ENCODE measurements around the gene GCNT1. TPM values are rescaled to one million over a fixed set of nuclear protein-coding genes. Genes with fewer than 3 reads are reported as not detected.
"Not testable (repeated sequence)": the region's sequence is repeated elsewhere in the genome, so short reads cannot be mapped to it uniquely, and the experiment has no call there.

GCNT1 gene
- polyA plus RNA-seq, 1 of the 3 experiments (the other 2 are of a cell fraction): 0.76 TPM

DNA sequence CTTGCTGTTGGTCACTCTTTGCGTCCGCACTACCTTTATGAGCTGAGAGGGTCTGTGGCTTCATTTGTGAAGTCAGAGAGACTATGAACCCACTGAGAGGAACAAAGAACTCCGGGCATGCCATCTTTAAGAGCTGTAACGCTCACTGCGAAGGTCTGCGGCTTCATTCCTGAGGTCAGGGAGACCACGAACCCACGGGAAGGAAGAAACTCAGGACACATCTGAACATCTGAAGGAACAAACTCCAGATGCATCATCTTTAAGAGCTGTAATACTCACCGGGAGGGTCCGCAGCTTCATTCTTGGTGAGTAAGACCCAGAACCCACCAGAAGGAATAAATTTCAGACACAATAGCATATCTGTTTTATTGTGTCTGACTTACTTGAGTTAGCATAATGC is 19.2 kb downstream of the GCNT1 start (continued):
- no peak for TF ChIP-seq POLR2AphosphoS5 (IDR thresholded peaks at IDR 0.05; ENCODE audit: low read depth, low read length)

DNA sequence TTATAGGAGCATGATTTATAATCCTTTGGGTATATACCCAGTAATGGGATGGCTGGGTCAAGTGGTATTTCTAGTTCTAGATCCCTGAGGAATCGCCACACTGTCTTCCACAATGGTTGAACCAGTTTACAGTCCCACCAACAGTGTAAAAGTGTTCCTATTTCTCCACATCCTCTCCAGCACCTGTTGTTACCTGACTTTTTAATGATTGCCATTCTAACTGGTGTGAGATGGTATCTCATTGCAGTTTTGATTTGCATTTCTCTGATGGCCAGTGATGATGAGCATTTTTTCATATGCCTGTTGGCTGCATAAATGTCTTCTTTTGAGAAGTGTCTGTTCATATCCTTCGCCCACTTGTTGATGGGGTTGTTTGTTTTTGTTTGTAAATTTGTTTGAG is 20.4 kb downstream of the GCNT1 start:
- H2AFZ ChIP-seq (ENCODE audit: low read depth); H3K79me2 ChIP-seq (ENCODE audit: insufficient read depth); H3F3A ChIP-seq (replicated peaks; ENCODE audit: insufficient read depth); POLR2A ChIA-PET; H3K4me3 ChIP-seq (ENCODE audit: low read depth in 2 of 2, low read length in 1 of 2); H3K27ac ChIP-seq (ENCODE audit: low read depth in 2 of 2, low read length in 1 of 2); H3K4me2 ChIP-seq; H3K36me3 ChIP-seq (replicated peaks in 1 of 2; ENCODE audit: control insufficient read depth in 1 of 2, insufficient read depth in 2 of 2, low read length in 1 of 2); DNase-seq; H3K9me3 ChIP-seq; H3K4me1 ChIP-seq (ENCODE audit: control insufficient read depth in 1 of 2, insufficient read depth in 2 of 2, low read depth in 1 of 2, low read length in 1 of 2); H3K9me2 ChIP-seq; H4K20me1 ChIP-seq (ENCODE audit: insufficient read depth); H3K9ac ChIP-seq: not testable (repeated sequence)
- 23% methylated on average over 2 of the region's 2 CpGs for WGBS (ENCODE audit: low lambda C conversion rate)
- CTCF ChIA-PET: interaction anchor here (0.6 kb wide), 1 partner anchor 613 kb away, joined by 3 read pairs; no protein-coding TSS in a partner anchor
- H3K27me3 ChIP-seq (ENCODE audit: insufficient read depth): peaks cover 19% of the 10 kb centered on the region; the same call in 1 of the 2 replicates

DNA sequence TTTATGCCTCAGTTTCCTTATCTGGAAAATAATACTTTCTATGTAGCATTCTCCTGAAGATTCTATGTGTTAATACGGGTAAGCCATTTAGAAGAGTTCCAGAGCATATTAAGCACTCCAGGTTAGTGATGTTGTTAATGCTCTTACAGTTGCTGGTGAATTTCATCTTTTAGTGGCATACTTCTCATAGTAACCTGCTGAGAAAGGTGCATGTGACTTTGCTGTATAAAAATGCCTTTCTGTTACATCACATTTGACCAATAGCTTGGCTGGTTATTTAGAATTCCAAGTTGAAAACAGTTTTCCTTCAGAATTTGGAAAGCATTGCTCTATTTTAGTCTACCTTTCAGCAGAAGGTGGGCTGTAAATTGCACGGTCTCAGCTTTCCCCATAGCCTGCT is 27.2 kb downstream of the GCNT1 start:
- Histone ChIP-seq H3K4me1 (ENCODE audit: control insufficient read depth in 1 of 2, insufficient read depth in 2 of 2, low read depth in 1 of 2, low read length in 1 of 2) (no peaks in the 10 kb centered on the region), H3K9ac (no peak overlapping the region), H3K9me2 (no peaks in the 10 kb centered on the region), H3K9me3 (no peaks in the 10 kb centered on the region), H3K27me3 (ENCODE audit: insufficient read depth) (peaks cover 13% of the 10 kb centered on the region; the same call in 1 of the 2 replicates), H3K79me2 (ENCODE audit: insufficient read depth) (no peaks in the 10 kb centered on the region), H3K27ac (ENCODE audit: low read depth in 2 of 2, low read length in 1 of 2) (no peak overlapping the region), H4K20me1 (ENCODE audit: insufficient read depth) (no peaks in the 10 kb centered on the region), H3K36me3 (replicated peaks in 1 of 2; ENCODE audit: control insufficient read depth in 1 of 2, insufficient read depth in 2 of 2, low read length in 1 of 2) (no peaks in the 10 kb centered on the region), H2AFZ (ENCODE audit: low read depth) (no peak overlapping the region), H3K4me3 (ENCODE audit: low read depth in 2 of 2, low read length in 1 of 2) (no peak overlapping the region), H3F3A (replicated peaks; ENCODE audit: insufficient read depth) (no peaks in the 10 kb centered on the region), H3K4me2 (no peak overlapping the region)
- 15% methylated on average over 2 of the region's 2 CpGs for WGBS (ENCODE audit: low lambda C conversion rate)
- TF ChIP-seq, protein P1, sequence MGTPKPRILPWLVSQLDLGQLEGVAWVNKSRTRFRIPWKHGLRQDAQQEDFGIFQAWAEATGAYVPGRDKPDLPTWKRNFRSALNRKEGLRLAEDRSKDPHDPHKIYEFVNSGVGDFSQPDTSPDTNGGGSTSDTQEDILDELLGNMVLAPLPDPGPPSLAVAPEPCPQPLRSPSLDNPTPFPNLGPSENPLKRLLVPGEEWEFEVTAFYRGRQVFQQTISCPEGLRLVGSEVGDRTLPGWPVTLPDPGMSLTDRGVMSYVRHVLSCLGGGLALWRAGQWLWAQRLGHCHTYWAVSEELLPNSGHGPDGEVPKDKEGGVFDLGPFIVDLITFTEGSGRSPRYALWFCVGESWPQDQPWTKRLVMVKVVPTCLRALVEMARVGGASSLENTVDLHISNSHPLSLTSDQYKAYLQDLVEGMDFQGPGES (IDR thresholded peaks at IDR 0.05; ENCODE audit: low read depth, low read length): no peak
- no peak for DNase-seq
- ChIA-PET POLR2A (no interaction called here), CTCF (no interaction called here)

DNA sequence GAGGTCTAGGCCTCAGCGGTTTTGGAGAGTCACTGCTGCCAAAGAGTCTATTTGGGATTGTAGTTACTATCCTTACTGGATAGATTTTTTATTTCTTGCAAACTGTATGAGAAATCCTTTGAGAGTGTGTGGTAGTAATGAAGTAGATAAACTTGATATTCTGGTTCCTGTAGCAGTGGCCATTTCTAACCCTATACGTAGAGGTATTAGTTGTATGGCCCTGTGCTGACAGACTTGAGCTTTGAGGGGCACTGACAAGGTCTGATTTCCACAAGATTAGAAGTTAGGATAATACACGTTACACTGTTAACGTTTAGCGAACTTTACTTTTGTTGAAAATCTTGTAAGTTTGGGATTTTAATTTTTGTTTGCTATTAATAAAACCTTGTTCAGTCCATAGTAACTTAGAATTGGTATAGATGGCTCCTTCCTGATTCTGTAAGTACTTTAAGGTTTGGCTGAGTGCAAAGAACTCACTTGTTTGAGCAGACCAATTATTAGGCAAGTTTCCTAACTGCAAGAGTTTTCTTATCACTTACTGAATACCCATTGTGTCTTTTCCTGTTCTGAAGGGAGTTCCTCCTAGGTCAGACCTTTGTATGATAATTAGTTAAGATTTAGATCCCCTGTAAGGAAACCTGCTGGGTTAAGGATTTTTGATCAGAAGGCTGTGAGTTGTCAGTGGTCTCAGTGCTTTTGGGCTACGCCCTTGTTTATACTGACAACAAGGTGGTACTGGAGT is 31.4 kb downstream of the GCNT1 start:
- Histone ChIP-seq H3K36me3 (replicated peaks in 1 of 2; ENCODE audit: control insufficient read depth in 1 of 2, insufficient read depth in 2 of 2, low read length in 1 of 2) (no peaks in the 10 kb centered on the region), H3K4me1 (ENCODE audit: control insufficient read depth in 1 of 2, insufficient read depth in 2 of 2, low read depth in 1 of 2, low read length in 1 of 2) (no peaks in the 10 kb centered on the region), H4K20me1 (ENCODE audit: insufficient read depth) (no peaks in the 10 kb centered on the region), H3F3A (replicated peaks; ENCODE audit: insufficient read depth) (no peaks in the 10 kb centered on the region), H3K9me2 (no peaks in the 10 kb centered on the region), H3K4me3 (ENCODE audit: low read depth in 2 of 2, low read length in 1 of 2) (no peak overlapping the region), H2AFZ (ENCODE audit: low read depth) (no peak overlapping the region), H3K9ac (no peak overlapping the region), H3K27me3 (ENCODE audit: insufficient read depth) (peaks cover 33% of the 10 kb centered on the region; the same call in 1 of the 2 replicates), H3K4me2 (no peak overlapping the region), H3K79me2 (ENCODE audit: insufficient read depth) (no peaks in the 10 kb centered on the region), H3K9me3 (no peaks in the 10 kb centered on the region), H3K27ac (ENCODE audit: low read depth in 2 of 2, low read length in 1 of 2) (no peak overlapping the region)
- WGBS (ENCODE audit: low lambda C conversion rate): 31% methylated on average over 6 of the region's 6 CpGs
- ChIA-PET POLR2A (no interaction called here), CTCF (no interaction called here)
- TF ChIP-seq, protein P2, sequence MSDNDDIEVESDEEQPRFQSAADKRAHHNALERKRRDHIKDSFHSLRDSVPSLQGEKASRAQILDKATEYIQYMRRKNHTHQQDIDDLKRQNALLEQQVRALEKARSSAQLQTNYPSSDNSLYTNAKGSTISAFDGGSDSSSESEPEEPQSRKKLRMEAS (IDR thresholded peaks at IDR 0.05; ENCODE audit: low read depth): no peak
- no peak for TF ChIP-seq RFX5 (IDR thresholded peaks at IDR 0.05; ENCODE audit: low read length)
- no peak for TF ChIP-seq SIN3A (IDR thresholded peaks at IDR 0.05; ENCODE audit: borderline replicate concordance, low read depth, low read length)
- TF ChIP-seq FOXJ3 (CRISPR knock-in tag; IDR thresholded peaks at IDR 0.05): no peak
- TF ChIP-seq CHD2 (IDR thresholded peaks at IDR 0.05; ENCODE audit: low read length, partially characterized antibody): no peak
- DNase-seq: no peak

DNA sequence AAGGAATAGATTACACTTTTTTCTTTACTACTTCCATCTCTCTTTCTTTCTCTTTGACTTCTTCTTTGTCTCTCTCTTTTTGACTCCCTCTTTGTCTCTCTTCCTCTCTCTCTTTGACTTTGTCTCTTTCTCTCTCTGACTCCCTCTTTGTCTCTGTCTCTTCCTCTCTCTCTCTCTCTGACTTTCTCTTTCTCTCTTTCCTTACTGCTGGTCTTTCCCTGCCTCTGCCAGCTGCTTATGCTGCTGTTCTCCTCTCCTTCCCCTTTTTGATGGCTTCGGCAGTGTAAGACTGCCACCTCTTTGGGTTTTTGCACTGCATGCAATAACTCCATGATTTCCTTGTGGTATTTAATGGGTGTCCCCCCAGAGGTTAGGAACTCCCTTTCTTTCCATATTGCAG is 32.1 kb downstream of the GCNT1 start:
- H4K20me1 ChIP-seq (ENCODE audit: insufficient read depth); H3K36me3 ChIP-seq (replicated peaks in 1 of 2; ENCODE audit: control insufficient read depth in 1 of 2, insufficient read depth in 2 of 2, low read length in 1 of 2); POLR2A ChIA-PET; CTCF ChIA-PET; H3K9me3 ChIP-seq; H3K27ac ChIP-seq (ENCODE audit: low read depth in 2 of 2, low read length in 1 of 2); H3K4me2 ChIP-seq; H3K9ac ChIP-seq; H2AFZ ChIP-seq (ENCODE audit: low read depth); H3F3A ChIP-seq (replicated peaks; ENCODE audit: insufficient read depth); H3K4me3 ChIP-seq (ENCODE audit: low read depth in 2 of 2, low read length in 1 of 2); H3K9me2 ChIP-seq; H3K4me1 ChIP-seq (ENCODE audit: control insufficient read depth in 1 of 2, insufficient read depth in 2 of 2, low read depth in 1 of 2, low read length in 1 of 2); DNase-seq; H3K79me2 ChIP-seq (ENCODE audit: insufficient read depth): not testable (repeated sequence)
- peaks cover 33% of the 10 kb centered on the region; the same call in 1 of the 2 replicates for H3K27me3 ChIP-seq (ENCODE audit: insufficient read depth)
- 32% methylated on average over 1 of the region's 1 CpG for WGBS (ENCODE audit: low lambda C conversion rate)

DNA sequence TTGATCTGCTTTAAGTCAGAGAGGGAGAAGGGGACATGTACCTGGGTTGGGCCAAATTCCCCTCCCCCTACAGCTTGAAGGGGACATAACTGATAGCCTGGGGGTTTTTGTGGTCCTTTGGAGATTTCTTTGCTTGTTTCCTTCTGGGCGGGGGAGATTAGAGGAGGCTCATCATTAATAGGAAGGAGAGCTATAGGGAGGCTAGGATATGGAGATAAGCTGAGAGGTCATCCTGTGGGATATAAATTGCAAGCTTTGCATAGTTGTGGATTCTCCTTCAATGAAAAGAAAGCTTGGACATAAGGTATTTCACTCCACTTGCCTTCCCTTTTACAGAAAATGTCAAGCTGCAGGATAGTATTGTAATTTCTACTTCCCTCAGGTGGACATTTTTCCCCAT is 34.5 kb downstream of the GCNT1 start:
- H3K27ac ChIP-seq (ENCODE audit: low read depth in 2 of 2, low read length in 1 of 2); H3K36me3 ChIP-seq (replicated peaks in 1 of 2; ENCODE audit: control insufficient read depth in 1 of 2, insufficient read depth in 2 of 2, low read length in 1 of 2); H3K4me2 ChIP-seq; DNase-seq; H3K4me3 ChIP-seq (ENCODE audit: low read depth in 2 of 2, low read length in 1 of 2); H3K9me3 ChIP-seq; H3F3A ChIP-seq (replicated peaks; ENCODE audit: insufficient read depth); H3K9me2 ChIP-seq; H3K79me2 ChIP-seq (ENCODE audit: insufficient read depth); POLR2A ChIA-PET; H2AFZ ChIP-seq (ENCODE audit: low read depth); CTCF ChIA-PET; H3K9ac ChIP-seq; H3K4me1 ChIP-seq (ENCODE audit: control insufficient read depth in 1 of 2, insufficient read depth in 2 of 2, low read depth in 1 of 2, low read length in 1 of 2); H4K20me1 ChIP-seq (ENCODE audit: insufficient read depth): not testable (repeated sequence)
- H3K27me3 ChIP-seq (ENCODE audit: insufficient read depth): peaks cover 36% of the 10 kb centered on the region; the same call in 1 of the 2 replicates
- 31% methylated on average over 1 of the region's 1 CpG for WGBS (ENCODE audit: low lambda C conversion rate)

Data from SK-N-SH (cell line).